GM21423 (cell line): ENCODE results near the gene FXYD2.

Experiments used
- ATAC-seq: cut with Tn5 transposase; IDR thresholded peaks from one replicate; pipeline ENCODE4 v1.9.1; 2021; ENCODE audit warnings: mild to moderate bottlenecking, moderate library complexity; ENCODE audit not compliant: unreplicated experiment

The FXYD2 gene

GRCh38 chr11:117770061-117770460, 54.5 kb downstream of the FXYD2 start:
- ATAC-seq = no peak
